Activated T-cell treated with anti-CD3 and anti-CD28 coated beads for 48 hours (primary cell): ENCODE data around the gene WDR7.

Experiments
- DNase-seq: peaks from one replicate; pipeline ENCODE4 v3.0.0-alpha.2; 2020; ENCODE audit warnings: low read depth

Gene WDR7

DNA sequence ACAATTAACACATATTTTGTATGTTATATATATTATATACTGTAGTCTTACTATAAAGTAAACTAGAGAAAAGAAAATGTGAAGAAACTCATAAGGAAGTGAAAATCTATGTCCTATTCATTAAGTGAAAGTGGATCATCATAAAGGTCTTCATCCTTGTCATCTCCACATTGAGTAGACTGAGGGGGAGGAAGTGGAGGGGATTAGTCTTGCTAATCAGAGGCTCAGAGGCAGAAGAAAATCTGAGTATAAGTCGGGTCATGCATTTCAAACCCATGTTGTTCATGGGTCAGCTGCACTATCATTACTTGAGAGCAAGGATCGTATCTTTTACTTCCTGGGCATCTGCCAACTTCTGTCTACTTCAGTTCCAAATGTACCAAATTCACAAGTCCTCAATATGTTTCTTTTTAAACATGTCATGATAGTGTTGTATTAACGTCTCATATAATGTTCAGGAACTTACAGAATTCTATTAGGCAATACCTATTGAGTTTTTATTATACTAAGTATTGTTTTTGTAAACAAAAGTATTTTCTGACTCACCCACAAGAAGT lies 286.8 kb downstream of the WDR7 start:
- DNase-seq = no peak

DNA sequence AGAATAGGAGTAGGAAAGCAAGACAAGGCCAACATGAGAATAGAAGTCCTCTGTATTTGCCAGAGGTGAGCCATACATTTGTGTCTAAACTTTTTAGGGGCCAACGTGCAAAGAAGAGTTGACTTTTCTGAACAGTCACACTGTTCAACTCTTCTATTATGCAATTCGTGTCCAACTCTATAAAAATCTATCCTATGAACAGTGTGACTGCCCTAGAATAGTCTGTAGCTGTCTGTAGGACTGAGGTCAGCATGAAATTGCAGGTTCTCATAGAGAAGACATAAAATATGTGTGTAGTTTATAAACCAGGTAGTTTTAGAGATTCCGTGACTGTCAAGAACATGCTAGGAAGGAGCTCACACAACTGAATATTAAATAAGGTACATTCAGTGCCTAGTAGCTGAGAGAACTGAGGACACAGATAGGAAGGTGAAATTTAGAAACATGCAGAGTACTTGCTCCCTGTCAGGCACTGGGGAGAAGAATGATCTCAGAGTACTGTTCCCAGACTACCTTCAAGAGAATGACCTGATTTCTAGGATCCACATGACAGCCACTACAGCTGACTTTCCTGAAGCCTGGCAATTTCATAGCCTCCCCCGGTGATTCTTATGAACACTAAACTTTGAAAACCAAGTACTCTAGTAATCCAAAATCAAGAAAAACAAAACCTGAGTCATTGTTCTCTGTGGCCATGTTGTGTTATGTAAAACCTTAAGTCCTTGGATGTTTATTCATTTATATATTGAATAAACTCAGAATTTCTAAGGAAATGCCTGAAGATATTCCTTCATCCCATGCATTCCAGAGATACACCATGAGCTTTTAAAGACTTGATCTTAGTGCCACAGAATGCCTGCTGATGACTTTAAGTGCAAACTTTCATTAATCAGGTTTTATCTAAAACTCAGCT lies 294.3 kb downstream of the WDR7 start:
- no peak for DNase-seq

GRCh38 chr18:56947236-56947635 lies 296.1 kb downstream of the WDR7 start:
- no peak for DNase-seq

GRCh38 chr18:56952026-56952425 lies 300.9 kb downstream of the WDR7 start:
- DNase-seq = no peak

DNA sequence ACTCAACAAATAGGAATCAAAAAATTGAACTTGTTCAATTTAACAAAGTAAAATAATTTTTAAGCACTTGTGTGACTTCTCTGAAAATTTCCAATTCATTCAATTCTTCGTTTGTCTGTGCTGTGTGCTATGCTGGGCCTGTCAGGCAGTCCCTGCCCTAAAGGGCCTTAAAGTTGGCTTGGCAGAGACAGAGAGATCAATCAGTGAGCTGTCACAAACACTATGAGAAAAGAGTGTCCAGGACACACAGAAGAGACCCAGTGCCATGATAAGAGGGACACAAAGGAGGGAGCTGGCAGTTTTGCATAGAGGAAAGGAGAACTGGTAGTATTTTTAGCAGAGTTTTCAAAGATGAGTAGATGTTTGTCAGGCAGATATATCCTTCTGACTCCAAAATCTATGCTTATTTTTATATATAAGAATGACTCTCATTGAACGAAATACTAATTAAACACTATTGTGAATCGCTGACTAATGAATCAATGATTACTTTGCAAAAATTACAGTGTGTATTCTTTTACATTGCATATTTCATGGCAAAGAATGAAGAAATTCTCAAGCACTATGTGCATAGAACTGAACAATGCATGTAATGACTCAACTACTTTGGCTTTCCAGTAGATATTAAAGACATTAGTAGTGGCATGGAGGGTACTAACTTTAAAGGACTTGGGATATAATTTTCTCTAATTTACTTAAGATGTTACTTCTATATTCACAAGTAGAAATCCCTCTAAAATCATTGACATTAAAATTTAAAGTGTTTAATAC lies 302.5 kb downstream of the WDR7 start:
- DNase-seq = no peak

DNA sequence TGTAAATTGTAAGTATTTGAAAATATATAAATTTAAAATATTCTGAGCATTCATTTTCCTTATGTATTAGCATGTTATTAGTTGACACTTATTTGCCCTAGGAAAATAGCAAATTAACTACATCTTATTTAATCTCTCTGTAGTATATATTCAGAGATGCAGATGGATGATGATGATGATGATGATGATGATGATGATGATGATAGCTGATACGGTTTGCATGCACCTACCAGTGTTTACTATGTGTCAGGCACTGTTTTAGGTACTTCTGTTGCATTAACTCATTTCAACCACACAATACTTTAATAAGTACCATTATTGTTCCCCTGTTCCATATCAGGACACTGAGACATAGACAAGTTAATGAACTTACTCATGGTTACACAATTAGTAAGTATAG lies 304.3 kb downstream of the WDR7 start:
- no peak for DNase-seq

- DNase-seq = no peak
Measured at GRCh38 chr18:56959120-56959519, 308.0 kb downstream of the WDR7 start.

GRCh38 chr18:56962322-56962721 lies 311.2 kb downstream of the WDR7 start:
- no peak for DNase-seq

DNA sequence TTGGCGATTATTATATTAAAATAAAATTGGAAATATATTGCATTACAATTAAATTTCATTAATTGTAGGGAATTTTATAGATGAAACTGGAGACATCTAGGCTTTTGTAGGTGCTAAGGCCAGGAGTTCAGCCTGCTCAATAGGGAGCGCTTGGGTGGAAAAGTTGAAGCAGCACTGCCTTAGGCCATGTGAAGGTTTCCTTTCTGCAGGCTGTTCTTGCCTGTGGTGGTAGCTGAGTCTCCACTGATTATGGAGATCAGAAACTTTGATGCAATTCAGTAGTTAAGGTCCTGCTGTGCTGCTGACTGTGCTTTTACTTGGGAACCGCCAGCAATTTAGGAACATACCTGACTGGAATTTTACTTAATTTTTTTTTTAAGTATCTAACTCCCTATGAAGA lies 315.9 kb downstream of the WDR7 start:
- no peak for DNase-seq

GRCh38 chr18:56973487-56973886 lies 322.3 kb downstream of the WDR7 start:
- DNase-seq = no peak

- DNase-seq = no peak
Measured at GRCh38 chr18:56974141-56974540, 323.0 kb downstream of the WDR7 start.

- DNase-seq = no peak
Measured at GRCh38 chr18:56975276-56975675, 324.1 kb downstream of the WDR7 start.

GRCh38 chr18:56977309-56977708 lies 326.1 kb downstream of the WDR7 start:
- no peak for DNase-seq

- no peak for DNase-seq
Measured at GRCh38 chr18:56977771-56978170, 326.6 kb downstream of the WDR7 start.

- DNase-seq = no peak
Measured at GRCh38 chr18:56980151-56980550, 329.0 kb downstream of the WDR7 start.

DNA sequence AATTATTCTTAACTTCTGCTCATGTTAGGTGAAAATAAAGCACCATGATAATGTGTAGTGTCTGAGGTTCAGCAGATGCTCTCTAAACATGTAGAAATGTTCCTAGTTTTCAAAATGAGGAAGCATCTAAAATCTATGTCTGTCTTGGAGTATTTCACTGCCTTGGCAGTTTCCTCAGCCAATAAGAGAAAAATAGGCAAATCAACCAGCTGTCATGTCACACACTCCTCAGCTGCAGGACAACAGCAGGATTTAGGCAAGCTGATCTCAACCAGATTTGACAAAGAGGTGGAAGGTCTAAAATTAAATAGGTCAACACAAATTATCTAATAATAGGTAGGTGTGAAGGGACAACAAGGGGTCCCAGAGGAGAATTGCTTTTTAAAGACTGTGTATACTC lies 331.6 kb downstream of the WDR7 start:
- no peak for DNase-seq

GRCh38 chr18:56983275-56983992 lies 332.3 kb downstream of the WDR7 start:
- DNase-seq = no peak

GRCh38 chr18:56984731-56985130 lies 333.6 kb downstream of the WDR7 start:
- DNase-seq = no peak

GRCh38 chr18:56986829-56987228 lies 335.7 kb downstream of the WDR7 start:
- DNase-seq = no peak

DNA sequence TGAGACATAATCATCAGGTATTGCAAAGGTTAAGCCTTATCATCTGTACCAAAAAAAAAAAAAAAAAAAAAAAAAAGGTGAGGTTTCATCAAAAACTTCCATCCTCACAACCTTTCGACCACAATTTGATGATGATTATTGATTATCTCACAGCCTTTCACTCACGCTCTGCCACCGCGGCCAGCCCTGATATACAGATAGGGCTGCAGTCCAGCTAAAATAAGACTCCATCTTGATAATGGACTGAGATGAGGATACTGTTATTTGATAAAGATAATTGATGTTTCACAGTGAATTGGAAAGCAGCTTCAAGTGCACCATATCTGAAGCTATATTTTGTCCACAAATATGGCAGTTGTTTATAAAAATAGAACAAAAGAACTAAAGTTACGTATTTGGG lies 336.1 kb downstream of the WDR7 start:
- no peak for DNase-seq

DNA sequence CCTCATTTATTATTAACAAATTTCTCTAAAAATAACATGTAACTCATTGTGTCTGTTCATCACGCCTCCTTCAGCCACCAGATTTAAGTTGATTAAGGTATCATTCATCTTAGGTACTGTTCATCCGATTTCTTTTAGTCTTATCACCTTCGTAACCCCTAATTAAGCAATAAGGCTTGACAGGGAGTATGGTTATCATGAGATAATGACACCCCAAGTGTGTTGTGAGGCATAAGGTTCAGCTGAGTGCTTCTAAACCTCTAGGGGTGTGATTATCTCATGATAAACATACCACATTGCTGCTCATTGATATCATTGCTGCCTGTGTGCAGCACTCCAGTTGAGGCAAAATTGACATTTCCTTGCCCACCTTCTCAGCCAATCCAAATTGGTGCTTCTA lies 336.9 kb downstream of the WDR7 start:
- DNase-seq = no peak

GRCh38 chr18:56990678-56991077 lies 339.5 kb downstream of the WDR7 start:
- no peak for DNase-seq
